GM19467 (cell line): ENCODE measurements around the gene SASH1.
"Not testable (repeated sequence)": the region's sequence is repeated elsewhere in the genome, so short reads cannot be mapped to it uniquely, and the experiment has no call there.

Experiments
- ATAC-seq: cut with Tn5 transposase; IDR thresholded peaks from one replicate; pipeline ENCODE4 v1.9.1; 2021; ENCODE audit warnings: mild to moderate bottlenecking, moderate library complexity; ENCODE audit not compliant: unreplicated experiment

Gene SASH1

GRCh38 chr6:148572676-148573335 lies 230.2 kb downstream of the SASH1 start:
- ATAC-seq: no peak

GRCh38 chr6:148573922-148574321 lies 231.3 kb downstream of the SASH1 start:
- no peak for ATAC-seq

DNA sequence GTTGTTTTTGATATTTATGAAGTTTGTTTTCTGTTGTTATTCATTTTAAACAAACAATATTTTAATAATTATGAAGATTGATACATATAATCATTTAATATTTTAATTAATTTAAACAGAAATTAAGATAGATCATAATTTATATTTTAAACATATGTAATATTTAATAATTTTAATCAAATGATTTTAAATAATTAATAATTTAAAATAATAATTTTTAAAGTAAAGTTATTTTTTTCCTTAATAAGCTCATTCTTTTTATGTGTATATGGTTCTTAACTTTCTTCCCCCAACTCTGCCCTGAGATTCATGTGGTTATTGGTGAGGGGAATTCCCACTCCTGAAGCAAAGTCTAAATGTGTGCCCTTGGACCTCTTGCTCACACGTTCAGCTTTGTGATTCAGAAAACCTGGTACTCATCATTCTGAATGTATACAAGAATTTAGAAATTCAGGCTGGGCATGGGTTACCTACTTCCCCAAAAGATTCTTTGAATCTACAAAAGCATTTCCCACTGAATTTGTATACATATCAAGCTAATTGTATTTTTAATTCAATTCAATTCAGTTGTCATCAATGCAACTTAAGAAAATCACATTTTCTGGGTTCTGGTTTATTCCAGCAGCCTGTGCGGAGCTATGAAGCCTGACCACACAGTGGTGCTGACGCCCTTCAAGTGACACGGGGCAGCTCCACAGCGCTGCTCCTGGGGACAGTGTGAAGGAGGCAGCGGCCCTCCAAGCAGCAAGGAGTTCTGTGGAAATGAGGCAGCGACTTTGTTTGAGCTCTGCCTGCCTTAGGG lies 235.2 kb downstream of the SASH1 start:
- ATAC-seq: peak; percentile 97

DNA sequence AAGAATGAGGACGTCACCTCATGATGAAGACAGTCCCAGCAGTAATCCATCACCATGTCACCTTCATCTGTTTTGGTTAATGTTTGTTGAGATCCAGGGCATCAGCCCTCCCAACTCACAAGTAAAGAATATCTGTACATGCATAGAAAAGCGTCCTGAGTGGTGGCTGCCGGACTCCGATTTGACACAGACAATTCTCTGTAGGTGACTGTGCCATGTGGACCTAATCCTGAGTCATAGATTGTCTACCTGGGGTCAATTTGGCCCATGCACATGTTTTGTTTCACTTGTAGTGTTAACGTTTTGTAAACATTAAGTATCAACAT lies 235.8 kb downstream of the SASH1 start:
- peak; percentile 17 for ATAC-seq

DNA sequence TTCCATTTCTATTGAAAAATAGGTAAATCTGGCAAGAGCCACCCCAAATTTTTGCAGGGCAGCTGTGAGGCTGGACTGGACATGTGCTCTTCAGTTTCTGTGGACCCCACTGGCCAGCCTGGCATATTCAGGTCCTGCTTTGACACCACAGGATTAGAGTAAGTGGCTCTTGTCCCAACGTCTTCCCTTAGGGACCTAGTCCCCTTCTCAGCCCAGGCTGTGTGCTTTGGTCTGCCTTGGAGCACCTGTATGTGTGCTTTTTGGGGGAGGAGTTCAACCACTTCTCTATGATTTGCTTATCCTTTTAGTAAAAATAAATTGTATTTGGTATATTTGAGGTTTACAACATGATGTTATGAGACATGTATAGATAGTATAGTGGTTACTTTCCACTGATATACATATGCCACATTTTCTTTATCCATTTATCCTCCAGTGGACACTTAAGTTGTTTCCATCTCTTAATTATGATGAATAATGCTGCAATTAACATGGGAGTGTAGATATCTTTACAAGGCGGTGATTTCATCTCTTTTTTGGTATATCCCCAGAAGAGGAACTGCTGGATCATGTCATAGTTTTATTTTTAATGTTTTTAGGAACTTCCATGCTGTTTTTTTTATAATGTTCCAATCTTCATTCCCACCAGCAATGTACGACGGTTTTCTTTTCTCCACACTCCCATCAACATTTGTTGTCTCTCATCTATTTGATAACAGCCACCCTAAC lies 236.4 kb downstream of the SASH1 start:
- no peak for ATAC-seq

- no peak for ATAC-seq
Observed at GRCh38 chr6:148580442-148580841, 237.8 kb downstream of the SASH1 start.

GRCh38 chr6:148583631-148584030 lies 241.0 kb downstream of the SASH1 start:
- no peak for ATAC-seq

DNA sequence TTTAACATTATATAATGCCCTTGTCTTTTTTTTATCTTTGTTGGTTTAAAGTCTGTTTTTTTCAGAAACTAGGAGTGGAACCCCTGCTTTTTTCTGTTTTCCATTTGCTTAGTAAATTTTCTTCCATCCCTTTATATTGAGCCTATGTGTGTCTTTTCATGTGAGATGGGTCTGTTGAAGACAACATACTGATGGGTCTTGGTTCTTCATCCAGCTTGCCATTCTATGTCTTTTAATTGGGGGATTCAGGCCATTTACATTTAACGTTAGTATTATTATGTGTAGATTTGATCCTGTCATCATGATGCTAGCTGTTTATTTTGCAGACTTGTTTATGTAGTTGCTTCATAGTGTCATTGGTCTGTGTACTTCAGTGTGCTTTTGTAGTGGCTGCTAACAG lies 243.0 kb downstream of the SASH1 start:
- not testable (repeated sequence) for ATAC-seq

- no peak for ATAC-seq
Observed at GRCh38 chr6:148590883-148591282, 248.2 kb downstream of the SASH1 start.

DNA sequence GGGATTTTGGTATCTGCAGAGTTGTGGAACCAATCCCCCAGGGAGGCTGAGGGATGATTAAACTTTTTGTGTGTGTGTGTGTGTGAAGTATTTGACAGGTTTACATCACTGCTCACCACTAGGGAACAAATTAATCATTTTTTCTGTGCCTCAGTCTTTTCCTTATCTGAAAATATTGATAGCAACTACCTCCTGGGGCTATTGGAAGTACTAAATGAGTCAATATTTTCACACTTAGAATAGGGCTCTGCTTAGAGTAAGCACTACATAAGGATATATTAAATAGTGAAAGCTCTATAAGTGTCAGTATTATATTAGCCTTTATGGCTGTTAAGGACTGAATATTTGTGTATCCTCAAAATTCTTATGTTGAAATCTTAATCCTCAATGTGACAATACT lies 249.0 kb downstream of the SASH1 start:
- ATAC-seq: no peak

GRCh38 chr6:148593130-148593812 lies 250.6 kb downstream of the SASH1 start:
- no peak for ATAC-seq

DNA sequence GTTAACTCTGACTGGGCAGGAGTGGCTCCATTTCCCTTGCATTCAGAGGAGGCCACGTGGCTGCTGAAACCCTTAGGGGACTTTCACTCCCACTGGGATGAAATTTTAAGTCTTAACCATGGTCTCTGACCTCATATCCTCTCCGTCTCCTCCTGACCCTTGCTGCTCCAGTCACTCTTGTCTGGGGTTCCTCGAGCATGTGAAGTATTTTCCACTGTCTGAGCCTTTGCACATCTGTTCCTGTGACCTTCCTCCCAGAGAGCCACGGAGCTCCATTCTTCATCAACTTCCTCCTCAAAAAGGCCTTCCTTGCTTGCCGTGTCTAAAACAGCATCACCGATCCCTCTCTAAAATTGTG lies 251.2 kb downstream of the SASH1 start:
- ATAC-seq: no peak

DNA sequence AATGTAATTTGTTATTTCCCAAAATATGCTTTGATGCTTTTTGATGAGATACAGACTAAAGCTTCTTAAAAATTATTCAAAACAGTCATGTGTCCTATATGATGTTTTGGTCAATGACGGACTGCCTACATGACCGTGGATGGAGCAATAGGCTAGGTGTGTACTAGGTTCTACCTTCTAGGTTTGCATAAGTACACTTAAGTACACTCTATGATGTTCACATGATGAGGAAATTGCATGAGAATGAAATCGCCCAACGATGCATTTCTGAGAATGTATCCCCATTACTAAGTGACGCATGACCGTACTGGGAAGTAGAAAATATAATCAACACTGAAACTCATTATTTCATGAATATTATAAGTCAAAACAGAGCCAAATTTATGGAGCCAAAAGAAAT lies 252.9 kb downstream of the SASH1 start:
- ATAC-seq: no peak

- ATAC-seq: no peak
Observed at GRCh38 chr6:148596891-148597455, 254.3 kb downstream of the SASH1 start.

GRCh38 chr6:148598724-148599123 lies 256.1 kb downstream of the SASH1 start:
- ATAC-seq: no peak

DNA sequence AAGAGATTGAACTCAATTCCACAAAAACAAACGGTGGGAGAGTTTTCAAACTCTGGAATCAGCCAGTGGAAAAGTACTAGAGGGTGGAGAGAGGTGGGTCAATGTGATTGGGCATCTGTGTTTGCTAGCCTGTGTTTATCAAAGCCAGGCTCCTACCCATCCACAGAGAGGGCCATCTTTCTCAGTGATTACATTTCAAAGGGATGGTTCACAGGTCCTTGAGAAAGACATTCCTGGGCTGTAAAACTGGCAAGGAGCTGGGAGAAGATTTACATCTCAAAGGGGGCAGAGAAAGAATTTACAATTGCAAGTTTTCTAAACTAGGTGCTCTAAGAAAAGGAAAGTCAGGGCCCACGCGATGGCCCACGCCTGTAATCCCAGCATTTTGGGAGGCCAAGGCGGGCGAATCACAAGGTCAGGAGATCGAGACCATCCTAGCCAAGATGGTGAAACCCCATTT lies 257.4 kb downstream of the SASH1 start:
- no peak for ATAC-seq
